ENCODE measurements around the gene ASB6.
A peak's percentile ranks its signal among the peaks of the same experiment; 100 is the strongest.

Gene ASB6

GRCh38 chr9:129612815-129613519 is 29.0 kb downstream of the ASB6 start:
- no peak for TF ChIP-seq CTCF (IDR thresholded peaks at IDR 0.05; ENCODE audit: borderline replicate concordance, insufficient read depth, low read depth, low read length)
- no peak overlapping the region for H3K4me3 ChIP-seq (ENCODE audit: low read depth, low read length)

- TF ChIP-seq CTCF (IDR thresholded peaks at IDR 0.05; ENCODE audit: borderline replicate concordance, insufficient read depth, low read depth, low read length) = no peak
- H3K4me3 ChIP-seq (ENCODE audit: low read depth, low read length) = no peak overlapping the region
These were observed 29.8 kb downstream of the ASB6 start for GRCh38 chr9:129612123-129612522.

GRCh38 chr9:129611307-129611800 is 30.6 kb downstream of the ASB6 start:
- TF ChIP-seq CTCF (IDR thresholded peaks at IDR 0.05; ENCODE audit: borderline replicate concordance, insufficient read depth, low read depth, low read length) = no peak
- no peak overlapping the region for H3K4me3 ChIP-seq (ENCODE audit: low read depth, low read length)

- TF ChIP-seq CTCF (IDR thresholded peaks at IDR 0.05; ENCODE audit: borderline replicate concordance, insufficient read depth, low read depth, low read length) = peak; percentile 97
- peak overlapping the region; percentile 60 for H3K4me3 ChIP-seq (ENCODE audit: low read depth, low read length)
These were observed 31.3 kb downstream of the ASB6 start for GRCh38 chr9:129610473-129611306.

- peak overlapping the region; percentile 60 for H3K4me3 ChIP-seq (ENCODE audit: low read depth, low read length)
These were observed 31.8 kb downstream of the ASB6 start for GRCh38 chr9:129610213-129610472.

GRCh38 chr9:129609486-129610212 is 32.3 kb downstream of the ASB6 start:
- H3K4me3 ChIP-seq (ENCODE audit: low read depth, low read length) = no peak overlapping the region
- TF ChIP-seq CTCF (IDR thresholded peaks at IDR 0.05; ENCODE audit: borderline replicate concordance, insufficient read depth, low read depth, low read length) = no peak

More at GRCh38 chr9:129610213-129610472, 31.8 kb downstream of the ASB6 start:
- no peak for TF ChIP-seq CTCF (IDR thresholded peaks at IDR 0.05; ENCODE audit: borderline replicate concordance, insufficient read depth, low read depth, low read length)

Measured in GM12875 (cell line).